PFSK-1 (cell line): Measurements from ENCODE around the gene MPST.

Experiments used
- POLR2AphosphoS5 ChIP-seq: IDR thresholded peaks from 2 replicates; pipeline ENCODE4 v1.6.1; 2012; ENCODE audit warnings: low read depth, mild to moderate bottlenecking, control low read depth, low read length, moderate library complexity
- SIN3A ChIP-seq: IDR thresholded peaks from 2 replicates; pipeline ENCODE4 v1.6.1; 2012; ENCODE audit warnings: mild to moderate bottlenecking, low read length, moderate library complexity, borderline replicate concordance; ENCODE audit not compliant: insufficient read depth
- TAF1 ChIP-seq: IDR thresholded peaks from 2 replicates; pipeline ENCODE4 v1.6.1; 2012; ENCODE audit warnings: low read length, control low read depth, borderline replicate concordance; ENCODE audit not compliant: insufficient read depth

DNA sequence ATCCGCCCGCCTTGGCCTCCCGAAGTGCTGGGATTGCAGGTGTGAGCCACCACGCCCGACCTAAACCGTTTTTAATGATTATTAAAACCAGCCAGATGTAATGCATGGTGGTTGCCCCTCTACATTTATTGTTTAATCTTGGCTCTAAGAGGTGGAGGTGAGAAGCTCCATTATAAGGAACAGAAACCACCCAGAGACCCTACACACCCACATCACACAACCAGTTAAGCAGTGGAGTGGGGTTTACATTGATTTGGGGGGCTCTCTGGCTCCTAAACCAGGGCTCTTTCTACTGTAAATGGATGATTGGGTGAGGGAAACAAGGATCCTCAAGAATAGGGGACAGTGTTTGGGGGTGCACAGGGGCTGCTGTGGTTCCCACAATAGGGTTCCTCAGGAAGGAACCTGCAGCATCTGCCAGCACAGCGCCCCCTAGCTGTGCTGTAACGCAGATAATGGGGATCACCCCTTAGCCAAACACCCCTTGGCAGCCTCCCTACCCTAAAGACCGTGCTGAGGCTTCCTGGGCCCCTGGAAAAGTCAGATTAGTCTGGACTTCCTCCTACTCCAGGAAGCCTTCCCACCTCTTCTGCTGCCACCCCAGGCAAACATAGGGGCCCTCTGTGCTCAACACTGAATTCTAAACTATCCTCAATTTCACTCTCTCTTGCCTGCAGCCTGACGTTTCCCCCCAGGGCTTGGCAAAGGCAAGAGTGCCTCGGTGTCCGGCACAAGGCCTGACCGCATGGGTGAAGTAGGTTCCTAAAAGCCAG is 2.4 kb downstream of the MPST start:
- TF ChIP-seq TAF1 (no peak), POLR2AphosphoS5 (no peak), SIN3A (no peak)
